ENCODE data around the gene RAP1A.

The RAP1A gene

GRCh38 chr1:111639602-111640198, 20.1 kb downstream of the RAP1A start:
- H3K4me3 ChIP-seq (ENCODE audit: low read length), result no peak overlapping the region
- no peak for TF ChIP-seq CTCF (conservative IDR thresholded peaks at IDR 0.05; ENCODE audit: low read depth, low read length)
- no peak for DNase-seq (ENCODE audit: low read depth)

GRCh38 chr1:111643097-111643496, 23.5 kb downstream of the RAP1A start:
- no peak for DNase-seq (ENCODE audit: low read depth)
- no peak overlapping the region for H3K4me3 ChIP-seq (ENCODE audit: low read length)
- no peak for TF ChIP-seq CTCF (conservative IDR thresholded peaks at IDR 0.05; ENCODE audit: low read depth, low read length)

- DNase-seq (ENCODE audit: low read depth), result no peak
- H3K4me3 ChIP-seq (ENCODE audit: low read length), result no peak overlapping the region
- TF ChIP-seq CTCF (conservative IDR thresholded peaks at IDR 0.05; ENCODE audit: low read depth, low read length), result no peak
Measured at GRCh38 chr1:111643696-111644095, 24.1 kb downstream of the RAP1A start.

- no peak for TF ChIP-seq CTCF (conservative IDR thresholded peaks at IDR 0.05; ENCODE audit: low read depth, low read length)
- no peak overlapping the region for H3K4me3 ChIP-seq (ENCODE audit: low read length)
- no peak for DNase-seq (ENCODE audit: low read depth)
Measured at GRCh38 chr1:111644506-111644905, 24.9 kb downstream of the RAP1A start.

- no peak for DNase-seq (ENCODE audit: low read depth)
- H3K4me3 ChIP-seq (ENCODE audit: low read length), result no peak overlapping the region
- TF ChIP-seq CTCF (conservative IDR thresholded peaks at IDR 0.05; ENCODE audit: low read depth, low read length), result no peak
Measured at GRCh38 chr1:111647736-111648135, 28.1 kb downstream of the RAP1A start.

- no peak overlapping the region for H3K4me3 ChIP-seq (ENCODE audit: low read length)
- TF ChIP-seq CTCF (conservative IDR thresholded peaks at IDR 0.05; ENCODE audit: low read depth, low read length), result no peak
- no peak for DNase-seq (ENCODE audit: low read depth)
Measured at GRCh38 chr1:111648806-111649205, 29.2 kb downstream of the RAP1A start.

- H3K4me3 ChIP-seq (ENCODE audit: low read length), result no peak overlapping the region
- TF ChIP-seq CTCF (conservative IDR thresholded peaks at IDR 0.05; ENCODE audit: low read depth, low read length), result no peak
- DNase-seq (ENCODE audit: low read depth), result no peak
Measured at GRCh38 chr1:111649227-111649626, 29.6 kb downstream of the RAP1A start.
